Sigmoid colon (tissue), 4 donors: ENCODE results near the gene ZNF77.

Source experiments
- CTCF ChIP-seq, 4 experiments: fragments of 450-650 bp in 3 of 4; fragments of 200-600 bp in 1 of 4; IDR thresholded peaks; one replicate each; pipeline ENCODE4 v1.5.1; 2016 to 2019; ENCODE audit warnings: antibody characterized with exemption in 4 of 4, mild to moderate bottlenecking in 3 of 4, moderate library complexity in 2 of 4
- POLR2A ChIP-seq, 2 donors: fragments of 450-650 bp; IDR thresholded peaks; one replicate each; pipeline ENCODE4 v1.6.1; 2016; ENCODE audit warnings: antibody characterized with exemption in 2 of 2, mild to moderate bottlenecking in 2 of 2, moderate library complexity in 2 of 2
- POLR2AphosphoS5 ChIP-seq, 4 donors: sonication (generic); formaldehyde crosslinking; IDR thresholded peaks; one replicate each; pipeline ENCODE4 v1.6.1; 2017; ENCODE audit warnings: antibody characterized with exemption in 4 of 4

- TF ChIP-seq POLR2A (IDR thresholded peaks at IDR 0.05) (no peak), POLR2AphosphoS5 (IDR thresholded peaks at IDR 0.05) (no peak), CTCF (IDR thresholded peaks at IDR 0.05) (no peak)
These were observed 20.1 kb upstream of the ZNF77 start for GRCh38 chr19:2964874-2965273.
